KOPT-K1 (cell line): ENCODE results near the gene CMBL.
"Not testable (repeated sequence)": the region's sequence is repeated elsewhere in the genome, so short reads cannot be mapped to it uniquely, and the experiment has no call there.

Experiments
- H3K27ac ChIP-seq: fragments of 200-600 bp; sonication (generic); 2 replicates; pipeline ENCODE4 v1.5.1; 2016; ENCODE audit warnings: antibody characterized with exemption, mild to moderate bottlenecking, low read depth, low read length; ENCODE audit not compliant: poor library complexity, severe bottlenecking
- H3K36me3 ChIP-seq: fragments of 200-600 bp; sonication (generic); 2 replicates; pipeline ENCODE4 v1.5.1; 2017; ENCODE audit warnings: antibody characterized with exemption, mild to moderate bottlenecking, low read length, moderate library complexity; ENCODE audit not compliant: insufficient read depth
- H3K9me3 ChIP-seq: fragments of 200-600 bp; sonication (generic); 2 replicates; pipeline ENCODE4 v1.5.1; 2017; ENCODE audit warnings: antibody characterized with exemption, low read length, mild to moderate bottlenecking; ENCODE audit not compliant: insufficient read depth, poor library complexity, severe bottlenecking

CMBL gene

DNA sequence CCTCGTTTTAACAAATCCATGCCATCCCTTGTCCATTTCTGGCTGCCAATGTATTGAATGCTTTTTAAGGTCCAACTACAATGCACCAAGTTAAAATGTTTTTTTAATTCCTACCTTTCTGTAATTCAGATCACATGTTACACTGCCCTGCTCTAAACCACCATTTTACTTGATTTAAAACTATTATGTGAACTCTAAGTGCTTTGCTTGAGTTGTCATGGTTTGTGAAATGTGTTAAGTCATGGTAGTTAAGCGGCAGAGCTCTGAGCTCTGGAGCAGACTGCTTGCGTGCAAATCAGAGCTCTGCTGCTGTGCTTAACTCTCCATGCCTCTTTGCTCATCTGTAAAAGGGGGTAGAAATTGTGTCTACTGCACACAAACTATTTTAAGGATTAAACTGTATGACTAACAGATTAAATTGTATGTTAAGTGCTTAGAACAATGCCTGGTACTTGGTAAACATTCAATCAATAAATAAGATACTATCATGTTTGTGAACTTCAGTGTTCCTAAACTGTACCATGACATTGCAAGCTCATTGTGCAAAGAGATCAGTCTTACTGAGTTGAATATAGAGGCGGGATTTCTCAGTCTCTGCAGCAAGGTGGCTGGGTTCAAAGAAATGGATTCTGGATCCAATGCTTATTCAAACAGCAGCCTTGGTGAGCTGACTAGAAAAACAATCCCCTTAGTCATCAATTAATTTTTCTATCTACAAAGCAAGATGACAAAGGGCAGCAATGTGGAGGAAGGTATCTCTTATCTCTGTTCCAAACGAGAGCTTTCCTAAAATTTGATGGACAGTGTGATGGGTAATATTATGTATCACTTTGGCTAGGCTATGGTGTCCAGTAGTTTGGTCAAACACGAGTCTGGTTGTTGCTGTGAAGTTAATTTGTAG is 16.1 kb upstream of the CMBL start:
- Histone ChIP-seq H3K27ac (no peak overlapping the region), H3K9me3 (no peaks in the 10 kb centered on the region), H3K36me3 (no peaks in the 10 kb centered on the region)

DNA sequence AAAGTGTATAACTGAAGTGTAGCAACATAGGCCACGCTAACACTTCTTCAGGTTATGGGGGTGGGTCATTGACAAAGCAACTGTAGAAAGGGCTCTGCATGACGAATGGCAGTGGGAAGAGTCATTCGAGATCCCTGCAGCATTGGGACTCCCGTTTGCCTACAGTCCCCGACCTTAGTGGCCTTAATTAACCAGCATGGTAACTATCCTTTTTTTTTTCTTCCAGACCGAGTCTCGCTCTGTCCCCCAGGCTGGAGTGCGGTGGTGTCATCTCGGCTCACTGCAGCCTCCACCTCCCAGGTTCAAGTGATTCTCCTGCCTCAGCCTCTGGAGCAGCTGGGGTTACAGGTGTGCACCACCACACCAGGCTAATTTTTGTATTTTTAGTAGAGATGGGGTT is 14.2 kb upstream of the CMBL start:
- H3K9me3 ChIP-seq = no peaks in the 10 kb centered on the region
- no peak overlapping the region for H3K27ac ChIP-seq
- H3K36me3 ChIP-seq = no peaks in the 10 kb centered on the region

GRCh38 chr5:10320793-10321192 is 13.1 kb upstream of the CMBL start:
- Histone ChIP-seq H3K9me3 (no peaks in the 10 kb centered on the region), H3K27ac (no peak overlapping the region), H3K36me3 (no peaks in the 10 kb centered on the region)

DNA sequence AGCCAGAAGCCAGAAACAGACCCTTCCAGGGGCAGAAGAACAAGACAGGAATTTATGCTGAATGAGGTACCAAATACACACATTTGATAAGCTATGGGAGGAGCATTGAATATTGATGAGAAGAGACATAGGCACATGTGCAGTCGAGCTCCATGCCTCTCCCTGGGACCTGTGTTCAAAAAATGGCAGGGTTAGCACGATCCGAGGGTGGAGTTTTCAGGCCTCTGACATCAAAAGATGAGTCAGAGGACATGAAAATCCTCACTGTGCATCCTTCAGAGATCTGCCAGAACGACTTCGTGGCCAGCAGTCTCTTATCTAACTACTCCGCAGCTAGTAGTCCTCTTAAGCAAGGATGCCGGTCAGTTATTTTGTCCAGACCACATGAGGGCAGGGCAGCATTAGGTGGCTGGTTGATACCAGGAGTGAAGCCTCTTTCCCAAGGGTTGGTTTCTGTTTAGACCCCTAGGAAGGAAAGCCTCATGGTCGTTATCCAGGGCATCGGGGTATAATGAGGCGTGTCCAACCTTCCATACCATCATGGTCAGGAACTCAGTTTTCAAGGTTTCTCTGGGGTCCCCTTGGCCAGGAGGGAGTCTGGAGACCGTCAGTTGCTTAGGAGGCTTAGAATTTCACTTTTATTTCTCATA is 11.6 kb upstream of the CMBL start:
- Histone ChIP-seq H3K27ac (no peak overlapping the region), H3K36me3 (no peaks in the 10 kb centered on the region), H3K9me3 (no peaks in the 10 kb centered on the region)

DNA sequence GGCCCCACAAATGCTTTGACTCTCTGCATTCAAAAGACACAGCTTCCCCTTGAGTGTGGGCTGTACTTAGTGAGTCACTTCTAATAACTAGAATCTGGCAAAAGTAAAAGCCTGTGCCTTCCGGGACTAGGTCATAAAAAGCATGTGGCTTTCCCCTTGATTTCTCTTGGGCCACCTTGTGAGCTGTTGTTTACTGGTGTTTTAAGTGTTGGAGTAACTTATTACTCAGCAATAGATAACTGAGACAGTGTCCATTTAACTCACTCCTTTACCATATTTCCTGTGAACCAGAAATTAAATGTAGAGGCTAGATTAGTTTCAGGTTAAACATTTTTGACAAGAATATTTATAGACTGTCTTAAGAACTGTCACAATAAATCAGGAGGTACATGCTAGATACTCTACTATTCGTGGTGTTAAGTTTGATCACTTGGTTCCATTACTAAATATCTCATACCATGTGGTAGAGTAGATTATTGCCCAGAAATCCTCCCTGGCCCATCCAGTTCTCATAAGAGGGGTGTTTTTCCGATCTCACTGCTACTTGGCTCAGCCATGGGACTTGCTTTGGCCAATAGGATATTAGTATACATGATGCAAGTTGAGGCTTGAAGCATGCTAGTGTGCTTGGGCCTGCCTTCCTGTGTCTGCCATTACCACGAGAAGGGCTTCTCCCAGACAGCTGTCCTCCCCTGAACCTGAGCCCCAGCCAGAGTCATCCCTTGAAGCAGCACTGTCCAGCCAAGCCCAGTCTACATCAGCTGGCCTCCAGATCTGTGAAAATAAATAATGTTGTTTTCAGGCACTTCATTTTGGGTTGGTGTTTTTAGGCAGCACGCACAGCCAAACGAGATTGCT is 10.4 kb upstream of the CMBL start:
- no peak overlapping the region for H3K27ac ChIP-seq
- no peaks in the 10 kb centered on the region for H3K9me3 ChIP-seq
- H3K36me3 ChIP-seq = no peaks in the 10 kb centered on the region

GRCh38 chr5:10315824-10316509 is 8.3 kb upstream of the CMBL start:
- no peak overlapping the region for H3K27ac ChIP-seq
- no peaks in the 10 kb centered on the region for H3K36me3 ChIP-seq
- H3K9me3 ChIP-seq = no peaks in the 10 kb centered on the region

- H3K36me3 ChIP-seq = no peaks in the 10 kb centered on the region
- no peak overlapping the region for H3K27ac ChIP-seq
- H3K9me3 ChIP-seq = no peaks in the 10 kb centered on the region
Measured at GRCh38 chr5:10315201-10315600, 7.5 kb upstream of the CMBL start.

DNA sequence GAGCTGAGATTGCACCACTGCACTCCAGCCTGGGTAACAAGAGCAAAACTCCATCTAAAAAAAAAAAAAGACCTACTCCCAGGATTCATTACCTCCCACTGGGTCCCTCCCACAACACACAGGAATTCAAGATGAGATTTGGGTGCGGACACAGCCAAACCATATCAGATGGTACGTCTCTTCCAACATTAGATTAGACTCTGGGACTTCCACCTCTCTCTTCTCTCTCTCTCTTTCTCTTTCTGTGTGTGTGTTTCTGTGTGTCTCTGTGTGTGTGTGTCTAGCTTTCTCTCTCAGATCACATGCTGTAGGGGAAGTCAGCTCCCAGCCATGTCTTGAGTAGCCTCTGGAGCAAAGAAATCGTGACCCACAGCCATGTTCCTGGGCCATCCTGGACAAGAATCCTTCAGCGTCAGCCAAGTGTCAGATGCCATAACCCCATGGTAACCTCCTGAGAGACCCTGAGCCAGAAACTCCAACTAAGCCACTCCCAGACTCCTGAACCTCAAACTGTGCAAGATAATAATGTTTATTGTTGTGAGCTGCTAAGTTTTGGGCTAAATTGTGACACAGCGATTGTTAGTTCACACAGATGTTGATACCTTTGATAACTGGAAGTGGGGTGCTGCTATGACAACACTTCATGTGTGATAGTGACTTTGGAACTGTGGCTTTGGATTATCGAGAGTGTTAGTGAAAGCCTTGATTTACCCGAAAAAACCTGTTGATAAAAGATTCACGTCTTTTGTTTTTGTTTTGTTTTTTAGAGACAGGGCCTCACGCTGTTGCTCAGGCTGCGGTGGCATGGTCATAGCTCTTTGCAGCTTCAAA is 4.1 kb upstream of the CMBL start:
- no peaks in the 10 kb centered on the region for H3K36me3 ChIP-seq
- no peak overlapping the region for H3K27ac ChIP-seq

GRCh38 chr5:10310835-10311570 is 3.3 kb upstream of the CMBL start:
- H3K27ac ChIP-seq, H3K36me3 ChIP-seq, H3K9me3 ChIP-seq: not testable (repeated sequence)

More for the DNA sequence above, 4.1 kb upstream of the CMBL start:
- H3K9me3 ChIP-seq = no peaks in the 10 kb centered on the region

- Histone ChIP-seq H3K9me3 (no peaks in the 10 kb centered on the region), H3K27ac (no peak overlapping the region), H3K36me3 (no peaks in the 10 kb centered on the region)
Measured at GRCh38 chr5:10310066-10310779, 2.5 kb upstream of the CMBL start.

DNA sequence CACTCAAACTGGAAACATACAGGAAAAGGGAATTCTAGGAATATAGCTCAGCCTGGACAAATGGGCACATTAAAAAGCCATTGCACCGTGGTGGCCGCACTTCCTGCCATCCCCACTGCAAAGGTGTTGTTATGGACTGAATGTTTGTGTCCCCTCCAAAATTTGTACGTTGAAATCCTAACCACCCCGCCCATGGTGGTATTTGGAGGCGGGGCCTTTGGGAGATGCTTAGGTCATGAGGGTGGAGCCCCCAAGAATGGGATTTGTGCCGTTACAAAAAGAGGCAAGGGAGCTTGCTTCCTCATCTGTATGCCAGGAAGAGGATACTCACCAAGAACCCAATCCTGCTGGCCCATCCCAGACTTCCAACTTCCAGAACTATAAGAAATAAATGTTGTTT is 1.1 kb upstream of the CMBL start:
- Histone ChIP-seq H3K36me3 (no peaks in the 10 kb centered on the region), H3K27ac (no peak overlapping the region), H3K9me3 (no peaks in the 10 kb centered on the region)

DNA sequence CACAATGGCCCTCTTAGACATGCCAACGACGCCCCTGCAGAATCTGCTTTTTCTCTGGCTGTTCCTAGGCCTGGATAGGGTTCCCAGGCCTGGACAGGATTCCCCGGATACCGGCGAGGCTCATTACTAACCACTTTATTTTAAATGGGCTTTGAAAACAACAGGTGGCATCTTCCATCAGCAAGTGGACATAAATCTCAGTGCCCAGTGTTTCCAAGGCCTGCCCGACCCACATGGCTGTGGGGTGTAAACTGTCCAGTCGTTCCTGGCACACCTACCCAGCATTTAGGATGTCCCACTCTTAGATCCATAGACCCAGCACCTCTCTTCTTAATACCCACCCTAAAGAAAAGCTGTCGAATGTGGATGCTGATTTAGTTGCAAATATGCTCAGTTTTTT is 896 bp downstream of the CMBL start:
- Histone ChIP-seq H3K9me3 (no peaks in the 10 kb centered on the region), H3K27ac (no peak overlapping the region), H3K36me3 (no peaks in the 10 kb centered on the region)

- no peaks in the 10 kb centered on the region for H3K36me3 ChIP-seq
- no peaks in the 10 kb centered on the region for H3K9me3 ChIP-seq
- H3K27ac ChIP-seq = no peak overlapping the region
Measured at GRCh38 chr5:10306114-10306513, 1.6 kb downstream of the CMBL start.
